Epithelial cell of prostate (primary cell): ENCODE measurements around the gene GRWD1.

Source experiments
- DNase-seq: peaks from one replicate; pipeline ENCODE4 v3.0.0-alpha.2; 2011; ENCODE audit warnings: low read depth, low spot score
- H3K27ac ChIP-seq: fragments of 450-650 bp; 2 replicates; pipeline ENCODE4 v1.5.1; 2017; ENCODE audit warnings: mild to moderate bottlenecking

GRWD1 gene

GRCh38 chr19:48491793-48492123, 46.0 kb downstream of the GRWD1 start:
- H3K27ac ChIP-seq: no peak overlapping the region
- DNase-seq: no peak

GRCh38 chr19:48492925-48493717, 47.3 kb downstream of the GRWD1 start:
- peak overlapping the region; percentile 63 for H3K27ac ChIP-seq
- DNase-seq: peak; percentile 88

GRCh38 chr19:48493718-48494401, 48.1 kb downstream of the GRWD1 start:
- H3K27ac ChIP-seq: peak overlapping the region; percentile 63
- DNase-seq: no peak

- peak overlapping the region; percentile 12 for H3K27ac ChIP-seq
- DNase-seq: no peak
Observed at GRCh38 chr19:48495396-48495795, 49.6 kb downstream of the GRWD1 start.

- H3K27ac ChIP-seq: no peak overlapping the region
- no peak for DNase-seq
Observed at GRCh38 chr19:48496959-48497727, 51.4 kb downstream of the GRWD1 start.

- no peak for DNase-seq
- no peak overlapping the region for H3K27ac ChIP-seq
Observed at GRCh38 chr19:48497728-48498594, 52.2 kb downstream of the GRWD1 start.

GRCh38 chr19:48498595-48499311, 53.0 kb downstream of the GRWD1 start:
- no peak for DNase-seq
- no peak overlapping the region for H3K27ac ChIP-seq

GRCh38 chr19:48499316-48500090, 53.7 kb downstream of the GRWD1 start:
- no peak for DNase-seq
- H3K27ac ChIP-seq: no peak overlapping the region

GRCh38 chr19:48500830-48501493, 55.2 kb downstream of the GRWD1 start:
- H3K27ac ChIP-seq: peak overlapping the region; percentile 60

GRCh38 chr19:48501494-48502349, 55.9 kb downstream of the GRWD1 start:
- DNase-seq: peak; percentile 84
- peak overlapping the region; percentile 60 for H3K27ac ChIP-seq

More at GRCh38 chr19:48500830-48501493, 55.2 kb downstream of the GRWD1 start:
- DNase-seq: no peak

- H3K27ac ChIP-seq: peak overlapping the region; percentile 60
- DNase-seq: no peak
Observed at GRCh38 chr19:48502350-48503018, 56.7 kb downstream of the GRWD1 start.

- no peak overlapping the region for H3K27ac ChIP-seq
- no peak for DNase-seq
Observed at GRCh38 chr19:48506138-48506733, 60.5 kb downstream of the GRWD1 start.
